Stimulated activated CD4-positive, alpha-beta T cell treated with anti-CD3 and anti-CD28 coated beads, Interleukin-2, amount 100 ng/mL, for 24 hours (primary cell): Measurements from ENCODE around the gene PTEN.
"Not testable (repeated sequence)": the region's sequence is repeated elsewhere in the genome, so short reads cannot be mapped to it uniquely, and the experiment has no call there.

Experiments
- DNase-seq, 2 donors: peaks; one replicate each; pipeline ENCODE4 v3.0.0-alpha.2; 2020

The PTEN gene

GRCh38 chr10:87873656-87874055, 10.2 kb downstream of the PTEN start:
- DNase-seq: no peak

- no peak for DNase-seq
Measured at GRCh38 chr10:87875929-87876571, 12.6 kb downstream of the PTEN start.

GRCh38 chr10:87878664-87879459, 15.4 kb downstream of the PTEN start:
- DNase-seq: no peak

GRCh38 chr10:87880336-87880735, 16.9 kb downstream of the PTEN start:
- no peak for DNase-seq

GRCh38 chr10:87881373-87882059, 18.1 kb downstream of the PTEN start:
- DNase-seq: not testable (repeated sequence)

- DNase-seq: no peak
Measured at GRCh38 chr10:87882555-87883294, 19.3 kb downstream of the PTEN start.

- no peak for DNase-seq
Measured at GRCh38 chr10:87886635-87887034, 23.2 kb downstream of the PTEN start.

GRCh38 chr10:87887146-87887545, 23.7 kb downstream of the PTEN start:
- DNase-seq: no peak

GRCh38 chr10:87887548-87888289, 24.3 kb downstream of the PTEN start:
- no peak for DNase-seq

GRCh38 chr10:87895430-87895829, 32.0 kb downstream of the PTEN start:
- DNase-seq: no peak

- no peak for DNase-seq
Measured at GRCh38 chr10:87896216-87896615, 32.8 kb downstream of the PTEN start.

GRCh38 chr10:87897957-87898356, 34.5 kb downstream of the PTEN start:
- DNase-seq: not testable (repeated sequence)

GRCh38 chr10:87903396-87903795, 40.0 kb downstream of the PTEN start:
- not testable (repeated sequence) for DNase-seq

- DNase-seq: no peak
Measured at GRCh38 chr10:87913156-87913921, 49.9 kb downstream of the PTEN start.

- no peak for DNase-seq
Measured at GRCh38 chr10:87915406-87915805, 52.0 kb downstream of the PTEN start.

GRCh38 chr10:87915989-87916388, 52.6 kb downstream of the PTEN start:
- no peak for DNase-seq

- DNase-seq: no peak
Measured at GRCh38 chr10:87916515-87916914, 53.1 kb downstream of the PTEN start.

- no peak for DNase-seq
Measured at GRCh38 chr10:87918254-87918859, 54.9 kb downstream of the PTEN start.

GRCh38 chr10:87920538-87920937, 57.1 kb downstream of the PTEN start:
- DNase-seq: no peak

- DNase-seq: no peak
Measured at GRCh38 chr10:87921931-87922688, 58.7 kb downstream of the PTEN start.
